Measurements from ENCODE around the gene CALCA. TPM values are rescaled to one million over a fixed set of nuclear protein-coding genes. Genes with fewer than 3 reads are reported as not detected.

The CALCA gene
- not detected for total RNA-seq

GRCh38 chr11:14971865-14972580 is at the start of gene CALCA:
CALCA (minus strand) TSS chr11:14972351; CDS start chr11:14971192, 1,159 bp downstream.
- H3K4me1 ChIP-seq, result peaks cover 3 to 43% (median 24%) of the 10 kb centered on the region in 4 donors
- no peaks in the 10 kb centered on the region for H3K9me3 ChIP-seq
- in situ Hi-C loops (cut with MboI; ENCODE audit: low pct_ligation_motif_present in 1 of 4, low pct_unique_long_range_greater_than_20kb in 1 of 4, low sequenced_read_pairs in 3 of 4), result no loop called here
- TF ChIP-seq POLR2AphosphoS5 (IDR thresholded peaks at IDR 0.05), result no peak
- no peak within 1 kb of the TSS for H3K27ac ChIP-seq
- peaks cover 76% of the 10 kb centered on the region for H3K27me3 ChIP-seq
- DNase-seq, result no peak
- H3K4me3 ChIP-seq, result peak within 1 kb of the TSS in 2 of 4 donors; percentile 11 to 25
- 0 to 8% methylated on average over 13 to 40 of the region's 40 CpGs for WGBS, 2 donors (ENCODE audit: low coverage in 1 of 2)
- H3K36me3 ChIP-seq, result no peaks in the 10 kb centered on the region
- intact Hi-C loops (cut with DNase I; ENCODE audit: low total_unique reads), result no loop called here

GRCh38 chr11:15016200-15016599 is 44.0 kb upstream of the CALCA start:
- in situ Hi-C loops (cut with MboI; ENCODE audit: low pct_ligation_motif_present in 1 of 4, low pct_unique_long_range_greater_than_20kb in 1 of 4, low sequenced_read_pairs in 3 of 4) (no loop called here), intact Hi-C loops (cut with DNase I; ENCODE audit: low total_unique reads) (no loop called here)
- Histone ChIP-seq H3K9me3 (peaks cover 0 to 3% of the 10 kb centered on the region in 2 donors), H3K4me1 (no peaks in the 10 kb centered on the region), H3K27ac (no peak overlapping the region), H3K36me3 (no peaks in the 10 kb centered on the region), H3K27me3 (no peaks in the 10 kb centered on the region), H3K4me3 (no peak overlapping the region)
- no peak for TF ChIP-seq CTCF (IDR thresholded peaks at IDR 0.05)
- TF ChIP-seq POLR2A (IDR thresholded peaks at IDR 0.05), result no peak
- TF ChIP-seq POLR2AphosphoS5 (IDR thresholded peaks at IDR 0.05), result no peak
- no peak for TF ChIP-seq EP300 (IDR thresholded peaks at IDR 0.05; ENCODE audit: low read depth)
- DNase-seq, result no peak
- WGBS, 2 donors (ENCODE audit: low coverage in 1 of 2), result 88 to 100% methylated on average over 1 of the region's 1 CpG

- intact Hi-C loops (cut with DNase I; ENCODE audit: low total_unique reads), result no loop called here
- no peak for DNase-seq
- peaks cover 0 to 3% of the 10 kb centered on the region in 2 donors for H3K9me3 ChIP-seq
These were observed 39.7 kb upstream of the CALCA start for GRCh38 chr11:15011776-15012345.

GRCh38 chr11:15010865-15011264 is 38.7 kb upstream of the CALCA start:
- in situ Hi-C loops (cut with MboI; ENCODE audit: low pct_ligation_motif_present in 1 of 4, low pct_unique_long_range_greater_than_20kb in 1 of 4, low sequenced_read_pairs in 3 of 4), result no loop called here
- no peaks in the 10 kb centered on the region for H3K9me3 ChIP-seq
- intact Hi-C loops (cut with DNase I; ENCODE audit: low total_unique reads), result no loop called here
- H3K4me3 ChIP-seq, result no peak overlapping the region
- no peak for DNase-seq
- H3K4me1 ChIP-seq, result no peaks in the 10 kb centered on the region
- TF ChIP-seq POLR2AphosphoS5 (IDR thresholded peaks at IDR 0.05) (no peak), EP300 (IDR thresholded peaks at IDR 0.05; ENCODE audit: low read depth) (no peak), POLR2A (IDR thresholded peaks at IDR 0.05) (no peak), CTCF (IDR thresholded peaks at IDR 0.05) (no peak)
- no peak overlapping the region for H3K27ac ChIP-seq
- H3K27me3 ChIP-seq, result peaks cover 8% of the 10 kb centered on the region
- H3K36me3 ChIP-seq, result no peaks in the 10 kb centered on the region

More at GRCh38 chr11:15011776-15012345, 39.7 kb upstream of the CALCA start:
- Histone ChIP-seq H3K36me3 (no peaks in the 10 kb centered on the region), H3K4me3 (no peak overlapping the region), H3K4me1 (no peaks in the 10 kb centered on the region), H3K27me3 (peaks cover 8% of the 10 kb centered on the region), H3K27ac (no peak overlapping the region)
- TF ChIP-seq CTCF (IDR thresholded peaks at IDR 0.05) (no peak), POLR2AphosphoS5 (IDR thresholded peaks at IDR 0.05) (no peak), EP300 (IDR thresholded peaks at IDR 0.05; ENCODE audit: low read depth) (no peak), POLR2A (IDR thresholded peaks at IDR 0.05) (no peak)
- in situ Hi-C loops (cut with MboI; ENCODE audit: low pct_ligation_motif_present in 1 of 4, low pct_unique_long_range_greater_than_20kb in 1 of 4, low sequenced_read_pairs in 3 of 4), result no loop called here
- 59% methylated on average over 6 of the region's 6 CpGs for WGBS, 2 donors (ENCODE audit: low coverage in 1 of 2)

All from transverse colon (tissue), 4 donors.